ENCODE data around the gene ECT2. TPM values are rescaled to one million over a fixed set of nuclear protein-coding genes. Genes with fewer than 3 reads are reported as not detected.
"Not testable (repeated sequence)": the region's sequence is repeated elsewhere in the genome, so short reads cannot be mapped to it uniquely, and the experiment has no call there.

The ECT2 gene
- total RNA-seq, 2 donors from 2014 or later, result 2.2 to 4.2 TPM

DNA sequence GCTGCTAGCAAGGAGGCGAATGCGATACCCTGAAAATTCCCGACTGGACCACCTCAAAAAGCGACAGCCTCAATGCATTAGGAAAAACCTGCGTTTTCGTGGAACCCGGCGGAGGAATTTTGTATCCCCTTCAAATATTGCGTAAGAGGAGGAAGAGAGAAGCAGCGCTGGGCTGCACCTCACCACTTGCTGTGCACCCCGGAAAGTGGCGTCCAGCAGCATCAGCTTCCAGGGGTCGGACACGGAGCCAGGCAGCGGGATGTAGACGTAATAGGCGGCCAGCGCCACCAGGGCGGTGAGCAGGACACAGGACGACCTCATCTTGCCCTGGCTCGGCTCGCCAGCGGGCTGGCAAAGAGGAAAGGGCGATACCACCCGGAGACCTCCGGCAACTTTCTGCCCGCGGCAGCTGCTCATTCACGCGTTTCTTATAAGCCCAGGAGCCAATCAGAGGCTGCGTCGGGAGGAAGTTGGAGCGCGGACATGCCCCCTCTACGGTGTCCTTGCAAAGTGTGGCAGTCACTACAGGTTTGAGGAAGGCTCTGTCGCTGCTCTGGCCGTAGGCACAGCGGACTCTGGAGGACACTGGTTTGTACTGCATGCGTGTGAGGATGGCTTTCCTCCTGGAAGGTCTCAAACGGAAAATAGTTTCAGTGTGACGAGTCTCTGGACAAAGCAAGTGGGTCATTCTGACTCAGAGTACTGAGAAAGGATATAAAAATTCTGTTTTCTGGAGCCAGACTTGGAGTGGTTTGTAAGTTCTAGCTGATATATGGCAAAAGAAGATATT lies 39.7 kb upstream of the ECT2 start, which contains the start of gene NCEH1:
Gene NCEH1 (minus strand): TSS at position 404 of the 790 bp plus-strand sequence. CDS start 83 bp downstream, at position 321.
- H3K9me3 ChIP-seq, result no peaks in the 10 kb centered on the region
- H3K4me1 ChIP-seq, result peaks cover 0 to 29% of the 10 kb centered on the region in 2 donors
- H3K27me3 ChIP-seq, result no peaks in the 10 kb centered on the region
- H3K4me3 ChIP-seq, result peak within 1 kb of the TSS; percentile 52 to 78
- H3K36me3 ChIP-seq, result no peaks in the 10 kb centered on the region
- DNase-seq (ENCODE audit: low spot score), result peak; percentile 96
- H3K27ac ChIP-seq, result peak within 1 kb of the TSS; percentile 91 to 93
- TF ChIP-seq, protein P1, sequence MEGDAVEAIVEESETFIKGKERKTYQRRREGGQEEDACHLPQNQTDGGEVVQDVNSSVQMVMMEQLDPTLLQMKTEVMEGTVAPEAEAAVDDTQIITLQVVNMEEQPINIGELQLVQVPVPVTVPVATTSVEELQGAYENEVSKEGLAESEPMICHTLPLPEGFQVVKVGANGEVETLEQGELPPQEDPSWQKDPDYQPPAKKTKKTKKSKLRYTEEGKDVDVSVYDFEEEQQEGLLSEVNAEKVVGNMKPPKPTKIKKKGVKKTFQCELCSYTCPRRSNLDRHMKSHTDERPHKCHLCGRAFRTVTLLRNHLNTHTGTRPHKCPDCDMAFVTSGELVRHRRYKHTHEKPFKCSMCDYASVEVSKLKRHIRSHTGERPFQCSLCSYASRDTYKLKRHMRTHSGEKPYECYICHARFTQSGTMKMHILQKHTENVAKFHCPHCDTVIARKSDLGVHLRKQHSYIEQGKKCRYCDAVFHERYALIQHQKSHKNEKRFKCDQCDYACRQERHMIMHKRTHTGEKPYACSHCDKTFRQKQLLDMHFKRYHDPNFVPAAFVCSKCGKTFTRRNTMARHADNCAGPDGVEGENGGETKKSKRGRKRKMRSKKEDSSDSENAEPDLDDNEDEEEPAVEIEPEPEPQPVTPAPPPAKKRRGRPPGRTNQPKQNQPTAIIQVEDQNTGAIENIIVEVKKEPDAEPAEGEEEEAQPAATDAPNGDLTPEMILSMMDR (IDR thresholded peaks at IDR 0.05), result peak; percentile 84 to 90

DNA sequence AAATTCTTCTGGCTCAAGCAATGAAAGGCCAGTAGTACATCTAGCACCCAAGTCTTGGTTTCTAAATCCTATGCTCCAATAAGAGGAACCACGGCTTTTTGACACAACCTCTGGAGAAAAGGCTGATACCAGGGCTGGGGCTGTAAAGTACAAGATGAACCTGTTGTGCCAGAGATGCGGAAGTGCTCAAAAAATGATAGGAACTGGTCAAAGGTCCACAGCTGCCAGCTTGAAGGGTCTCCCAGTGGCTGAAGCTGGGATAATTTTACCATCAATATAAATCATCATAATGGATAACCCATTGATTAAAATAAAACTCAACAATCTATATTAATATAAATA lies 39.1 kb upstream of the ECT2 start:
- Histone ChIP-seq H3K9me3 (no peaks in the 10 kb centered on the region), H3K4me1 (peaks cover 0 to 29% of the 10 kb centered on the region in 2 donors), H3K36me3 (no peaks in the 10 kb centered on the region), H3K27me3 (no peaks in the 10 kb centered on the region), H3K27ac (peak overlapping the region; percentile 91 to 93), H3K4me3 (peak overlapping the region; percentile 52 to 78)
- TF ChIP-seq, protein P1 (IDR thresholded peaks at IDR 0.05), result no peak
- peak; percentile 59 for DNase-seq (ENCODE audit: low spot score)

DNA sequence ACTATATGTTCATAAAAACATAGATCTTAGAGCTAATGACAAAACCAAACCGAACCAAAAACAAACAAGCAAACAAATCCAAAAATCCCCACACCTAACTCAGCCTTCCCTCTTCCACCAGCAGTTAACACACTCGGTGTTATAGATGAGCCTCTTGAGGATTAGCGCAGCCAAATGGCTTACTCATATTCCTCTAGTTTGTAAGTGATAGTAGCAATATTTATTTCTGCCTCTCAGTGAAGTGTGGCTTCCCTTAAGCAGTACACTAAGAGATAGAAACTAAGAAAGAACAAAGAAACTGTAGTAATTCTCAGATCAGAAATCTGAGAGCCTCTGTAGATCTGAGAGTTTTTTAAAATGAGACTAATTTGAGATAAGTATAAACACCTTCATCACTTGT lies 37.2 kb upstream of the ECT2 start:
- Histone ChIP-seq H3K4me3 (no peak overlapping the region), H3K36me3 (no peaks in the 10 kb centered on the region), H3K4me1 (peaks cover 0 to 25% of the 10 kb centered on the region in 2 donors), H3K27ac (no peak overlapping the region), H3K9me3 (no peaks in the 10 kb centered on the region), H3K27me3 (no peaks in the 10 kb centered on the region)
- TF ChIP-seq, protein P1 (IDR thresholded peaks at IDR 0.05), result no peak
- no peak for DNase-seq (ENCODE audit: low spot score)

DNA sequence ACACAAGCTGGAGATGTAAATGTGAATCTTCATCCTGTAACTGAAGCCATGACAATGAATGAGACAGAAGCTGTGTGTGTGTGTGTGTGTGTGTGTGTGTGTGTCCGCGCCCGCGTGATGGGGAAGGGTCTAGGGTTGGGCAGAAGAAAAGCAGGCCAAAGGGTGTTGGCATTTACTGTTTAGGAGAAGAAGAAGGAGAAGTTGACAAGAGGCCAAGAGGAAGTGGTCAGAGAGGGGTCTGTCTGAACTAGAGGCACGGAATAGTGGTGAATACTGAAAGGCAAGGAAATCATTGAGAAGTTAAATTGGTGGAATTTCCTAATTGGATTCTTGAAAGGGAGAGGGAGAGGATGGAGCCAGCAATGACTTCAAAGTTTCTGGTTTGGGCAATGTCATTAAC lies 34.0 kb upstream of the ECT2 start:
- DNase-seq (ENCODE audit: low spot score), result no peak
- peaks cover 0 to 5% of the 10 kb centered on the region in 2 donors for H3K4me1 ChIP-seq
- H3K27me3 ChIP-seq, result no peaks in the 10 kb centered on the region
- H3K27ac ChIP-seq, result no peak overlapping the region
- H3K9me3 ChIP-seq, result no peaks in the 10 kb centered on the region
- TF ChIP-seq, protein P1 (IDR thresholded peaks at IDR 0.05), result no peak
- H3K36me3 ChIP-seq, result no peaks in the 10 kb centered on the region
- no peak overlapping the region for H3K4me3 ChIP-seq

DNA sequence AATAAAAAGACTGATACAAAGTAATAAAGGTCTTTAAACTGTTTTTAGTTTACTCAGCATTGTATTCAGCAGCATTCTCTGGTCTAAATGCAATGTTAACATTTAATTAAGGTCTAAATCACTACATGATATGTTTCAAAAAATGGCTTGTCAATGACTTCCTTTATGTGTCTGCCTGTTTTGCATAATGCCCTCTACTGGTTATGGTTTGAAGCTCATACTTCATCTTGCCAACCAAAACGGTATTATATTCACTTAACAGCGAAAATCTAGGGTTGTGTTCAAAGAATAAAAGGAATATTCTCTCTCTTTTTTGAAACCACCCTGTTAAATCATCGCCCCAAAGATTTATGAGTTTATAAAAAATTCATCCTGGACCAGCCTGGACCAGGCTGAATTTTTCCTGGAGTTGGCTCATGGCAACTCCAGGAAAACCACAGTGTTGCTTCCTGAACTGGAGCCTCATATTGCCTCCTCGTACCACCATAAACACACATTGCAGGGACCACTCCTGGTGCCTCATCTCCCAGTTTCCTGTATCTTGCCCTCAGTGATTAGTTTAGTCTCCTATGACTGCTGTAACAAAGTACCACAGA lies 32.9 kb upstream of the ECT2 start:
- DNase-seq (ENCODE audit: low spot score), result no peak
- TF ChIP-seq, protein P1 (IDR thresholded peaks at IDR 0.05), result no peak
- H3K36me3 ChIP-seq, result no peaks in the 10 kb centered on the region
- no peaks in the 10 kb centered on the region for H3K9me3 ChIP-seq
- no peak overlapping the region for H3K27ac ChIP-seq
- no peaks in the 10 kb centered on the region for H3K4me1 ChIP-seq
- H3K27me3 ChIP-seq, result no peaks in the 10 kb centered on the region
- no peak overlapping the region for H3K4me3 ChIP-seq

DNA sequence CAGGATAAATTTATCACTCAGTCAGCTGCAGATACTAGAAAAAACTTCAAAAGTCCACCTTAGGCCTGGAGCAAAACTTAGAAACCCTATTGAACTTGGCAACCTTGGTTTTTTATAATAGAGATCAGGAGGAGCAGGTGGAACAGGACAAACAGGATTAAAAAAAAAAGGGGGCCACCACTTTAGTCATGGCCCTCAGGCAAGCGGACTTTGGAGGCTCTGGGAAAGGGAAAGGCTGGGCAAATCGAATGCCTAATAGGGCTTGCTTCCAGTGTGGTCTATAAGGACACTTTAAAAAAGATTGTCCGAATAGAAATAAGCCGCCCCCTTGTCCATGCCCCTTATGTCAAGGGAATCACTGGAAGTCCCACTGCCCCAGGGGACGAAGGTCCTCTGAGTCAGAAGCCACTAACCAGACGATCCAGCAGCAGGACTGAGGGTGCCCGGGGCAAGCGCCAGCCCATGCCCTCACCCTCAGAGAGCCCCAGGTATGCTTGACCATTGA lies 27.9 kb upstream of the ECT2 start:
- not testable (repeated sequence) for H3K27me3 ChIP-seq; H3K27ac ChIP-seq; H3K36me3 ChIP-seq; H3K4me3 ChIP-seq; DNase-seq (ENCODE audit: low spot score); H3K9me3 ChIP-seq; H3K4me1 ChIP-seq
